HG03469 (cell line): Measurements from ENCODE around the gene CFAP221.

Experiments used
- ATAC-seq: cut with Tn5 transposase; IDR thresholded peaks from one replicate; pipeline ENCODE4 v1.9.1; 2021; ENCODE audit warnings: mild to moderate bottlenecking, moderate library complexity, moderate number of reproducible peaks; ENCODE audit not compliant: unreplicated experiment

CFAP221 gene

GRCh38 chr2:119696494-119697030, 152.3 kb downstream of the CFAP221 start:
- no peak for ATAC-seq

- ATAC-seq: peak; percentile 87
Observed at GRCh38 chr2:119697290-119698020, 153.2 kb downstream of the CFAP221 start.

GRCh38 chr2:119698246-119698645, 154.0 kb downstream of the CFAP221 start:
- ATAC-seq: no peak

- ATAC-seq: no peak
Observed at GRCh38 chr2:119699016-119699606, 154.9 kb downstream of the CFAP221 start.

- no peak for ATAC-seq
Observed at GRCh38 chr2:119700866-119701265, 156.6 kb downstream of the CFAP221 start.

DNA sequence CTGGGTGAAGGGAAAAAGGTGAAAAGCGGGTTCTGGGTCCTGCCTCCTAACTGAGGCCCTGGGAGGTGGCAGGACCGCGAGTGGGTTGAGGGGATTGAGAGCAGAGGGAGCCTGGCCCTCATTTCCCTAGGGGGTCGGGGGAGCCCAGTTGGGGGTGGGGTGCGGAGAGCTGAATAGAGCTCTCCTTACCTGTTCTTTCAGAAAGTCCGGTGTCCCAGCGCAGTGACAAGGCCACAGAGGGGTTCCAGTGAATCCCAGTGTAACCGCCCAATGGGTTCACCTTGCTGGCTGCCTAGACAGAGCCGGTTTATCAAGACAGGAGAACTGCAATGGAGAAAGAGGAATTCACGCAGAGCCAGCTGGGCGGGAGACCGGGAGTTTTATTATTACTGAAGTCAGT, 157.1 kb downstream of the CFAP221 start:
- ATAC-seq: no peak

DNA sequence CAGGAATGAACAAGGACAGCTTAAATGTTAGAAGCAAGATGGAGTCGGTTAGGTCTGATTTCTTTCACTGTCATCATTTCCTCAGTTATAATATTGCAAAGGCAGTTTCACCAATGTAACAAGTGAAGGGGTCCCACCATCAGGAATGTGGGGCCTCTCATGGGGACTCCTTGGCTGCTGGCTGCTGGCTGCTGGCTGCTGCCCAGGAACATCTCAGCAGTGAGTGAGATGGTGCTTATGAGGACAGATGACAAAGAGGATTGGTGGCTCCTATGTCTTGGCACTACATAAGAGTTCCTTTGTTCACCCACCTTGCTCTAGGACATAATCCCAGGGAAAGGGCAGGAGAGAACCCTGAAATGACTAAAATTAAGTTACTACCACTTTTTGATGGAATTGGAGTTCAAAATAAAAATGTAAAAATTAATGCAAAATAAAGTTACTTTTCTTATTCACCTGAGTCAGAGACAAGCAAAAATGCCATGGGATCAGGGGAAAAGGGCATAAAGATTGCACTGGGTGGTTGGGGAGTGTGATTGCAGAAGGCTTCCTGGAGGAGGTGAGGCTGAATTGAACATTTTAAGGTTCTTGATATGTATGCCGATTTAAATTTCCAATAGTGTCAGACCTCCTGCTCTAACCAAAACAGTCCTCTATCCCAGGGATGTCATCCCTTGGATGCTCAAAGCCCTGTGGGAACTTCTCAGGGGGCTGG, 158.1 kb downstream of the CFAP221 start:
- no peak for ATAC-seq

DNA sequence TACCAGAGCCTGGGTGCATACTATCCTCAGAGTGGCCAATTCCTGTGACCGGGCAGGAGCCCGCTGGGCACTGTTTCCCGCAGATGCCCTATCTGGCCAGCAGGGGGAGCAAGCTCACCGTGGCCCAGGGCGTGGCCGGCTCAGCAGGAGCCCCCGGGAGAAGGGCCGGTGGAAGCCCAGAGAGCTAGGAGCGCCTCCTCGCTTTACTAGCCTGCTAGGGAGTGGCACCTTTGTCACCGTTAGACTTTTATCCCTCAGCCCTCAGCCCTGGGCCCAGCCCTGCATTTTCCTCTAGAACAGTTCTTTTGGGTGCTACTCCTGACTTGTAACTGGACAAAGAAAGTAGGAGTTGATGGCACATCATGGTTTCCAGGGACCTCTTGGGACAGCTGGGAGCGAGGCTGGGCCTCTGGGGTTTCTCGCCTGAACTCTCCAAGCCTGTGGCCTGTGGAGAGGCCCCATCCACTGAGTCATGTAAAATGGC, 158.7 kb downstream of the CFAP221 start:
- peak; percentile 73 for ATAC-seq

DNA sequence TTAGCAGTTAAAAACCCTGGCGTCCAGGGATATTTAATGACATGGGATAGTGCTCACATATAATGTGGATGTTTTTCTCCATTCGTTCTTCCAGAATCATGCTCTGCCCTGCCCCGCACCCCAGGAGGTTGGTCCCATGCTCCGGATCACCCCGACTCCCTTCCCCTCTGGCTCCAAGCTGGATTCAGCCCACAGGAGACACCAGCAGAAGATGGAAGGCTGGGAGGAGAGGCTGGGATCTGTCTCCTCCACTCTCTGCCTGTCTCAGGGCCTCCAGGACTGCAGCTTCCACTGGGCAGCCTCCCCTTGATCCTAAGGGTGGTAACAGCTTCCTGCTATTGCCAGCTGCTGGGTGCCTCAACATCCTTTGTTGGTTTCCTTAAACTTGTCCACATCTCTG, 159.3 kb downstream of the CFAP221 start:
- no peak for ATAC-seq

- no peak for ATAC-seq
Observed at GRCh38 chr2:119704670-119705120, 160.4 kb downstream of the CFAP221 start.

- no peak for ATAC-seq
Observed at GRCh38 chr2:119706221-119706620, 162.0 kb downstream of the CFAP221 start.
